Measurements from ENCODE around the gene CCL11.

Gene CCL11

GRCh38 chr17:34257986-34258326, 27.6 kb upstream of the CCL11 start:
- no peak for DNase-seq

GRCh38 chr17:34259146-34259545, 26.4 kb upstream of the CCL11 start:
- no peak for DNase-seq

GRCh38 chr17:34260861-34261260, 24.7 kb upstream of the CCL11 start:
- DNase-seq, result no peak

- no peak for DNase-seq
Observed at GRCh38 chr17:34261568-34262337, 23.8 kb upstream of the CCL11 start.

- DNase-seq, result no peak
Observed at GRCh38 chr17:34265711-34266110, 19.8 kb upstream of the CCL11 start.

GRCh38 chr17:34269969-34270368, 15.6 kb upstream of the CCL11 start, which contains the start of gene CCL7:
Gene CCL7 (plus strand): TSS chr17:34270221. CDS start chr17:34270291, 70 bp downstream.
- no peak for DNase-seq

GRCh38 chr17:34275881-34276280, 9.7 kb upstream of the CCL11 start:
- no peak for DNase-seq

GRCh38 chr17:34276826-34277225, 8.7 kb upstream of the CCL11 start:
- DNase-seq, result no peak

GRCh38 chr17:34283571-34283970, 2.0 kb upstream of the CCL11 start:
- DNase-seq, result no peak

GRCh38 chr17:34287875-34288274, 2.3 kb downstream of the CCL11 start:
- DNase-seq, result no peak

- no peak for DNase-seq
Observed at GRCh38 chr17:34290586-34290985, 5.0 kb downstream of the CCL11 start.

- DNase-seq, result no peak
Observed at GRCh38 chr17:34291721-34292348, 6.3 kb downstream of the CCL11 start.

GRCh38 chr17:34299027-34299426, 13.5 kb downstream of the CCL11 start:
- DNase-seq, result no peak

GRCh38 chr17:34299956-34300577, 14.5 kb downstream of the CCL11 start:
- no peak for DNase-seq

GRCh38 chr17:34300652-34301370, 15.3 kb downstream of the CCL11 start:
- no peak for DNase-seq

- no peak for DNase-seq
Observed at GRCh38 chr17:34301986-34302385, 16.4 kb downstream of the CCL11 start.

- no peak for DNase-seq
Observed at GRCh38 chr17:34302636-34303035, 17.1 kb downstream of the CCL11 start.

- no peak for DNase-seq
Observed at GRCh38 chr17:34303606-34304005, 18.1 kb downstream of the CCL11 start.

- no peak for DNase-seq
Observed at GRCh38 chr17:34305061-34305460, 19.5 kb downstream of the CCL11 start.

- DNase-seq, result no peak
Observed at GRCh38 chr17:34305606-34306005, 20.1 kb downstream of the CCL11 start.

GRCh38 chr17:34306466-34306865, 20.9 kb downstream of the CCL11 start:
- no peak for DNase-seq

- DNase-seq, result no peak
Observed at GRCh38 chr17:34307110-34307509, 21.6 kb downstream of the CCL11 start.

GRCh38 chr17:34308371-34308770, 22.8 kb downstream of the CCL11 start:
- no peak for DNase-seq

- DNase-seq, result no peak
Observed at GRCh38 chr17:34311291-34311690, 25.7 kb downstream of the CCL11 start.

Data from NCI-H187 (cell line).